Mesothelial cell of epicardium (in vitro differentiated cells): ENCODE measurements around the gene STXBP5. TPM values are rescaled to one million over a fixed set of nuclear protein-coding genes. Genes with fewer than 3 reads are reported as not detected.

ENCODE experiments used
- DNase-seq, 2 experiments: peaks; one replicate each; pipeline ENCODE4 v3.0.0; 2021; ENCODE audit warnings: low spot score in 2 of 2; ENCODE audit not compliant: unreplicated experiment in 2 of 2
- H3K27ac Mint-ChIP-seq: 2 replicates; pipeline ENCODE4 v1.8.0; 2021; ENCODE audit warnings: mixed read lengths
- H3K27me3 Mint-ChIP-seq: 2 replicates; pipeline ENCODE4 v1.8.0; 2021; ENCODE audit warnings: low read depth, mixed read lengths
- H3K36me3 Mint-ChIP-seq: 2 replicates; pipeline ENCODE4 v1.8.0; 2021; ENCODE audit warnings: mixed read lengths
- H3K4me1 Mint-ChIP-seq: 2 replicates; pipeline ENCODE4 v1.8.0; 2021; ENCODE audit warnings: mixed read lengths
- H3K4me3 Mint-ChIP-seq: 2 replicates; pipeline ENCODE4 v1.8.0; 2021; ENCODE audit warnings: mild to moderate bottlenecking, moderate library complexity, mixed read lengths
- H3K9me3 Mint-ChIP-seq: 2 replicates; pipeline ENCODE4 v1.8.0; 2021; ENCODE audit warnings: mixed read lengths
- CTCF ChIP-seq: fragments of 200-600 bp; sonication (generic); IDR thresholded peaks from one replicate; pipeline ENCODE4 v1.5.0; 2021; ENCODE audit warnings: antibody characterized with exemption; ENCODE audit not compliant: unreplicated experiment
- total RNA-seq: library from RNA; stranded (reverse); gene quantifications from 3 replicates; pipeline ENCODE4 v1.2.1, GENCODE V29; 2021

The STXBP5 gene
- total RNA-seq, 1 donor from 2014 or later = 22.0 TPM

GRCh38 chr6:147226163-147226724, 22.0 kb downstream of the STXBP5 start:
- no peak overlapping the region for H3K27ac Mint-ChIP-seq
- H3K4me3 Mint-ChIP-seq = no peak overlapping the region
- peaks cover 14% of the 10 kb centered on the region for H3K4me1 Mint-ChIP-seq
- peaks cover 17% of the 10 kb centered on the region for H3K36me3 Mint-ChIP-seq
- TF ChIP-seq CTCF = no peak
- H3K27me3 Mint-ChIP-seq = no peaks in the 10 kb centered on the region
- no peak for DNase-seq
- H3K9me3 Mint-ChIP-seq = peaks cover 9% of the 10 kb centered on the region

GRCh38 chr6:147226877-147227276, 22.7 kb downstream of the STXBP5 start:
- no peak for DNase-seq
- no peak for TF ChIP-seq CTCF
- Mint-ChIP-seq H3K36me3 (peaks cover 15% of the 10 kb centered on the region), H3K27ac (no peak overlapping the region), H3K27me3 (no peaks in the 10 kb centered on the region), H3K4me3 (no peak overlapping the region), H3K4me1 (peaks cover 14% of the 10 kb centered on the region), H3K9me3 (peaks cover 9% of the 10 kb centered on the region)

GRCh38 chr6:147227770-147228320, 23.6 kb downstream of the STXBP5 start:
- Mint-ChIP-seq H3K4me3 (no peak overlapping the region), H3K4me1 (peaks cover 11% of the 10 kb centered on the region), H3K27me3 (no peaks in the 10 kb centered on the region), H3K27ac (no peak overlapping the region), H3K36me3 (peaks cover 11% of the 10 kb centered on the region), H3K9me3 (peaks cover 9% of the 10 kb centered on the region)
- no peak for TF ChIP-seq CTCF
- DNase-seq = no peak

GRCh38 chr6:147231589-147231988, 27.4 kb downstream of the STXBP5 start:
- no peak for TF ChIP-seq CTCF
- H3K27me3 Mint-ChIP-seq = no peaks in the 10 kb centered on the region
- peaks cover 27% of the 10 kb centered on the region for H3K4me1 Mint-ChIP-seq
- H3K36me3 Mint-ChIP-seq = peaks cover 7% of the 10 kb centered on the region
- H3K9me3 Mint-ChIP-seq = peaks cover 9% of the 10 kb centered on the region
- no peak overlapping the region for H3K4me3 Mint-ChIP-seq
- DNase-seq = no peak
- no peak overlapping the region for H3K27ac Mint-ChIP-seq

- Mint-ChIP-seq H3K27ac (no peak overlapping the region), H3K4me3 (no peak overlapping the region), H3K4me1 (peaks cover 22% of the 10 kb centered on the region), H3K27me3 (no peaks in the 10 kb centered on the region), H3K9me3 (peaks cover 8% of the 10 kb centered on the region), H3K36me3 (peaks cover 22% of the 10 kb centered on the region)
- no peak for TF ChIP-seq CTCF
- no peak for DNase-seq
Observed at GRCh38 chr6:147234685-147235084, 30.5 kb downstream of the STXBP5 start.

- H3K4me3 Mint-ChIP-seq = no peak overlapping the region
- no peak for DNase-seq
- H3K4me1 Mint-ChIP-seq = peaks cover 16% of the 10 kb centered on the region
- no peak overlapping the region for H3K27ac Mint-ChIP-seq
- peaks cover 27% of the 10 kb centered on the region for H3K36me3 Mint-ChIP-seq
- H3K9me3 Mint-ChIP-seq = peaks cover 8% of the 10 kb centered on the region
- no peak for TF ChIP-seq CTCF
- H3K27me3 Mint-ChIP-seq = no peaks in the 10 kb centered on the region
Observed at GRCh38 chr6:147238164-147238563, 33.9 kb downstream of the STXBP5 start.
